GM19328 (cell line): ENCODE measurements around the gene LAIR1.

Experiments
- ATAC-seq: cut with Tn5 transposase; IDR thresholded peaks from one replicate; pipeline ENCODE4 v1.9.1; 2021; ENCODE audit warnings: mild to moderate bottlenecking, moderate library complexity; ENCODE audit not compliant: unreplicated experiment

Gene LAIR1

GRCh38 chr19:54319049-54319448 lies 45.7 kb downstream of the LAIR1 start:
- ATAC-seq, result no peak

- ATAC-seq, result no peak
Measured at GRCh38 chr19:54317965-54318240, 46.8 kb downstream of the LAIR1 start.

GRCh38 chr19:54317108-54317964 lies 47.4 kb downstream of the LAIR1 start:
- ATAC-seq, result no peak

GRCh38 chr19:54316746-54317107 lies 48.0 kb downstream of the LAIR1 start:
- no peak for ATAC-seq

GRCh38 chr19:54315956-54316355 lies 48.8 kb downstream of the LAIR1 start:
- ATAC-seq, result no peak

- no peak for ATAC-seq
Measured at GRCh38 chr19:54312436-54313377, 52.0 kb downstream of the LAIR1 start, which contains the start of gene LILRA5. Gene LILRA5, minus strand, starts transcription at chr19:54313166. Its CDS starts 147 bp downstream, at chr19:54313019.

- no peak for ATAC-seq
Measured at GRCh38 chr19:54312011-54312410, 52.7 kb downstream of the LAIR1 start.

GRCh38 chr19:54311486-54311885 lies 53.2 kb downstream of the LAIR1 start:
- ATAC-seq, result no peak

- ATAC-seq, result no peak
Measured at GRCh38 chr19:54310543-54310942, 54.2 kb downstream of the LAIR1 start.

GRCh38 chr19:54309811-54310210 lies 54.9 kb downstream of the LAIR1 start:
- no peak for ATAC-seq

GRCh38 chr19:54307389-54308020 lies 57.2 kb downstream of the LAIR1 start:
- ATAC-seq, result no peak

GRCh38 chr19:54305141-54305540 lies 59.6 kb downstream of the LAIR1 start:
- no peak for ATAC-seq

- no peak for ATAC-seq
Measured at GRCh38 chr19:54302257-54302656, 62.5 kb downstream of the LAIR1 start.
